Inferior parietal cortex (tissue), 1 donor: ENCODE data around the gene IDH3G.
"Not testable (repeated sequence)": the region's sequence is repeated elsewhere in the genome, so short reads cannot be mapped to it uniquely, and the experiment has no call there.

Experiments used
- DNase-seq: peaks from one replicate; pipeline ENCODE4 v3.0.0-alpha.2; 2016; ENCODE audit errors: extremely low spot score

Gene IDH3G

GRCh38 chrX:153762626-153763173, 31.5 kb downstream of the IDH3G start:
- no peak for DNase-seq

GRCh38 chrX:153761863-153762262, 32.3 kb downstream of the IDH3G start:
- no peak for DNase-seq

- DNase-seq = no peak
Measured at GRCh38 chrX:153755136-153755535, 39.0 kb downstream of the IDH3G start.

- no peak for DNase-seq
Measured at GRCh38 chrX:153750127-153750774, 43.9 kb downstream of the IDH3G start.

DNA sequence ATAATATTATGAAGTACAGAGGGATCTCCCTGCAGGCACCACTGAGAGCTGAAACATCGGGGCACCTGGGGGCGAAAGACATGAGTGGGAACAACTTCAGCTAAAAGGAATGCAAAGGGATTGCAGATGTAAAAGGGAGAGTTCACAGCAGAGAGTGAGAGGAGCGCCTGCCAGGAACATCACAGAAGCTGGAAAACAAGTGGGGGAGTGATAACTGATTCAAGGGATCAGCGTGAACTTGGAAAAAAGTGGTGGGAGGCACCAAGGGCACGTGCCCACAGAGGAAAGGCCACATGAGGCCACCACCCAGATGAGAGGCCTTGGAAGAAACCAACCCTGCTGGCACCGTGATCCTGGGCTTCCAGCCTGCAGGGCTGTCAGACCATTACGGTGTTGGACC, 45.2 kb downstream of the IDH3G start:
- DNase-seq = not testable (repeated sequence)

DNA sequence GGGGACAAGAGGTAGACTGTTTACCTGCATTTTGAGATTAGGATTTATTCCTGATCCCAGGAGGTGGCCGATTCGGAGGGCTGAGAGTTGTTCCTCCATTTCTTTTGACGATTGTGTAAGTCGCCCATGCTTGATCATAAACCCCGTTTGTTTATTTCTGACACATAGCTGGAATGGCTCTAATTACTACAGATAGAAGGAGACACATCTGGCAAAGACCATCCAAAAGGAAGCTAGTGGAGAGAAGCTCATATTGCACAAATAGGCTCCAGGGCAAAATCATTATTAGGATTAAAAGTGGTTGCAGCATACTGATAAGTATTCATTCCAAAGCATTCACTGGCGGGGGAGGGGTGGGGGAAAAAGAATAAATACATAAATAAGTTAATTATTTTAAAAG, 47.2 kb downstream of the IDH3G start:
- DNase-seq = not testable (repeated sequence)

DNA sequence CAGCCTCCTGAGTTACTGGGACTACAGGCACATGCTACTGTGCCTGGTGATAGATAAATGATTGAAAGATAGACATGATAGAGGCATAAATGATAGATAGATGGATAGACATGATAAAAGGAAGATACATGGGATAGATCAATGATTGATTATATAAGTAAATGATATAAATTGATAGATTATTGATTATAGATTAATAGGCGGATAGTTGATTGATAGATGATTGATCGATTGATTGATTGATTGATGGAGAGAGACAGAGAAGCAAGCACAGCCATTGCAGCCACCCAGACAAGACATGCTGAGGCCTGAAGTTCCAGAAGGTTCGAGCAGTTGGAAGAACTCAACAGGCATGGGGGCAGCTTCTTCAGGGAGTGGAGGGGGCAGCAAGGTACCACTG, 47.8 kb downstream of the IDH3G start:
- no peak for DNase-seq

GRCh38 chrX:153745067-153745433, 49.1 kb downstream of the IDH3G start:
- DNase-seq = not testable (repeated sequence)

DNA sequence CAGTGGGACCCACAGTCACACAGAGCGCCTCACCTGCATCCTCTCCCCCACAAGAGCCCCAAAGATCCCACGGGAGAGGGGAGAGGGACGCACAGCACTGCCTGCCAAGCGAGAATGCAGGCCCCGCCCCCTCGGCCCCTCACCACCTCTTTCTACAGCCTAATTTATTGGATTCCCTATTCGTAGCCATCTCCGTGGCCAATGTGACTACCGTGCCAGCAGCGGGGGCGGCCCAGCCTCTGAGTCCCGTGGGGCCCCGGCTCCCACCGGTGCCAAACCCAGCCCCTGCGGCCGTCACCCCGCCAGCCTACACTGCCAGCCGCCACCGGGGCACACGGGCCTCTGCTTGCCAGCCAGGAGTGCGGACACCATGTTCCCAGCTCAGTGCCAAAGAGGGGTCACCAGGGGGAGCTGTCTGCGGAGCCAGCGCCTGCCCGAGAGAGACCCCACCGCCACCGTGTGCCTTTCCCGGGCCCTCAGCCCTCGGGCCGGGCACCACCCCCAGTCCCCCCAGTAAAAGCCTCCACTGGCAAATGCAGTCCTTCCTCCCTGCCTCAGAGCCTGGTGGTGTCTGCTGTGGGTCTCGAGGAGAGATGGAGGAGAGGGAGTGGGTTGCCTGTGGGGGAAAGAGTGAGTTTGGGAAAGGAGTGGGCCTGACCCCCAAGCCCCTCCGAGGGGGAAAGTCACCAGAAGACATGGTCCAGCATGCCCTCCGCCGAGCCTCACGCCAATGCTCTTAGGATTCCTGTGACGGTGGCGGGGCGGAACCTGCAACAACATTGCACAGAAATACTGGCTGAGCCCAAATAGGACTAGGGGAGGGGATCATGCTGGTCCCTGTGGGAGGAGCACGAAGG, 49.7 kb downstream of the IDH3G start:
- no peak for DNase-seq

- DNase-seq = not testable (repeated sequence)
Measured at GRCh38 chrX:153743468-153744209, 50.5 kb downstream of the IDH3G start.

DNA sequence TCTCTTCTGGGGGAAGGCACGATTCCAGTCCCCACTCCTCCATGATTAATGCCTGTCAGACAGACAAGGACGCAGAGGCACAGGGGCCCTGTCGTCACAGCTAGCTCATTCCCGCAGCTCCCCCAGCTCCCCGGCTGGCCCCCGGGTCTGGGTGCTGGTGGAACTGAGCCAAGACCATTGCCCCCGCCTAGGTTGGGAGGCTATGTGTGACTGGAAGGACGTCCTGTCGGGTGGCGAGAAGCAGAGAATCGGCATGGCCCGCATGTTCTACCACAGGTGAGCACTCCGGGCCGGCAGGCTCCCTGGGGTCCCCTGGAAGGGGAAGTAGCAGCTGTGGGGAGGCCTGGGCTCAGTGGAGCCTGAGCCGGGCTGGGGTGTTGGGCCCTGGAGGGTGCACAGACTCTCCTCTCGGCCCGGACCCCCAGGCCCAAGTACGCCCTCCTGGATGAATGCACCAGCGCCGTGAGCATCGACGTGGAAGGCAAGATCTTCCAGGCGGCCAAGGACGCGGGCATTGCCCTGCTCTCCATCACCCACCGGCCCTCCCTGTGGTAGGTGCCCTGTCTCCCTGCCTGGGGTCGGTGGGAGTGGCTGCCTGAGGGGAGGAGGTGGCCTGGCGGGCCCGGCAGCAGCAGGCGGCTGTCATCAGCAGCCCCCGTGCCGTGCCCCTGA, 51.2 kb downstream of the IDH3G start:
- DNase-seq = not testable (repeated sequence)

GRCh38 chrX:153742111-153742510, 52.1 kb downstream of the IDH3G start:
- DNase-seq = not testable (repeated sequence)

GRCh38 chrX:153741446-153741845, 52.7 kb downstream of the IDH3G start:
- DNase-seq = no peak

DNA sequence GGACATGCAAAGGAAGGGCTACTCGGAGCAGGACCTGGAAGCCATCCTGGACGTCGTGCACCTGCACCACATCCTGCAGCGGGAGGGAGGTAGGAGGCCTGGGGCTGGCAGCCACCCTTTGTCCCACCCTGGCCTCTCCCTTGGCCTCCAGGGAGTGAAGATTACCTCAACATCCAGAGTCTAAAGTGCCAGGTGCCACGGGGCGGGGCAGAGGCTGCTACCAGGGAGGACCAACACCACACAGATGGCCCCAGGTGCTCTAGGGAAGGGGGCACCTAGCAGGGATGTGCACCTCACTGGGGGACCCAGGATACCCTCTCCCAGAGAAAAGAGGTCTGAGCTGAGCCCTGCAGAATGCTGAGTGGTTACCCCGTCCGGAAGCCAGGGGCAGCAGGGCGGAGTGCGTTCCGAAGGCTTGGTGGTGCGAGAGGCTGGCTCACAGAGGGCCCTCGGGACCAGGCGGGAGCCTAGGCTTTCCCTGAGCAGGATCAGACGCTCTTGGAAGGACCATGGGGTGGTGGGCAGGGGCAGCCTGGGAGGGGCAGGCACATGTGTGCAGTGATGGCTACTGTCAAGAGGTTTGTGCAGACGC, 53.4 kb downstream of the IDH3G start:
- DNase-seq = no peak

- no peak for DNase-seq
Measured at GRCh38 chrX:153739754-153740486, 54.3 kb downstream of the IDH3G start.

DNA sequence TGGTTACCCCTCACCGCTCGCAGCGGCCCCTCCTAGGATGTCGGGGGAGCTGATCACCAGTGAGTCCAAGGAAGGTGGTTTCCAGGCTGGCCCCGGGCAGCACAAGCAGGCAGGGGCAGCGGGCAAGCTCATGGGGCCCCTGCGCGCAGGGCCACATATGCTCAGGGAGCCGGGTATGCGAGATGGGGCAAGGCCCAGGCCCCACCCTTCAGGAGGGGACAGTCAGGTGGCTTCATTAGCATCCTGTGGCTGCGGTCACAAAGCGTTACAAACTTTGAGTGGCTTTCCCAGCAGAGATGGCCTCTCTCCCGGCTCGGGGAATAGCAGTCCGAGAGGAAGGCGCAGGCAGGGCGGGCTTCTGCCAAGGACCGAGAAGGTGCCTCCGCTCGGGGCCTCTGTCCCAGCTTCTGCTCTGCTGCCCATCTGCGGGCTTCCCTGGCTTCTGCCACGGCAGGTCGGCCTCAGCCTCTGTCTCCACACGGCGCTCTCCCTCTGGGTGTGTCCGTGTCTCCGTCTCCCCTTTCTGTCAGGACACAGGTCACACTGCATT, 56.0 kb downstream of the IDH3G start:
- DNase-seq = no peak

DNA sequence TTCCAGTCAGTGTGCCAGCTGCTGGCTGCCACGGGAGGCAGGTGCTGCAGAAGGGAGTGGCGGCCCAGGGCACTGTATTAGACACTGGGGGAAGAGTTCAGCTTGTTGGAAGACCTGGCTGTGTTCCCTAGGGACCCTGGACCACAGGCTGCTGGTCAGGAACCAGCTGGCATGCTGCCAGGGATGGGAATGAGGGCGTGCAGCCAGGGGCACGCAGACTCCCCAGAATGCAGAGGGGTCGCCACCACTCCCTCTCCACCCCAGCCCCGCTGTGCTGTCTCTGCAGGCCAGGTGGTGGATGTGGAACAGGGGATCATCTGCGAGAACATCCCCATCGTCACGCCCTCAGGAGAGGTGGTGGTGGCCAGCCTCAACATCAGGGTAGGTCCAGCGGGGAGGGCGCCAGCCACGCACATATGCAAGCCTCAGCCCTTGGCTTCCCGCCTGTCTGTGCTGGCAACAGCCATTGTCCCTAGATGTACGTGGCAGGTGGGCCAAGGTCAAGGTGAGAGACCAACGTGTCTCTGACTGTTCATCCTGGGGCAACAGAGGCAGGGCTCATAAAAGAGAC, 57.2 kb downstream of the IDH3G start:
- DNase-seq = no peak

DNA sequence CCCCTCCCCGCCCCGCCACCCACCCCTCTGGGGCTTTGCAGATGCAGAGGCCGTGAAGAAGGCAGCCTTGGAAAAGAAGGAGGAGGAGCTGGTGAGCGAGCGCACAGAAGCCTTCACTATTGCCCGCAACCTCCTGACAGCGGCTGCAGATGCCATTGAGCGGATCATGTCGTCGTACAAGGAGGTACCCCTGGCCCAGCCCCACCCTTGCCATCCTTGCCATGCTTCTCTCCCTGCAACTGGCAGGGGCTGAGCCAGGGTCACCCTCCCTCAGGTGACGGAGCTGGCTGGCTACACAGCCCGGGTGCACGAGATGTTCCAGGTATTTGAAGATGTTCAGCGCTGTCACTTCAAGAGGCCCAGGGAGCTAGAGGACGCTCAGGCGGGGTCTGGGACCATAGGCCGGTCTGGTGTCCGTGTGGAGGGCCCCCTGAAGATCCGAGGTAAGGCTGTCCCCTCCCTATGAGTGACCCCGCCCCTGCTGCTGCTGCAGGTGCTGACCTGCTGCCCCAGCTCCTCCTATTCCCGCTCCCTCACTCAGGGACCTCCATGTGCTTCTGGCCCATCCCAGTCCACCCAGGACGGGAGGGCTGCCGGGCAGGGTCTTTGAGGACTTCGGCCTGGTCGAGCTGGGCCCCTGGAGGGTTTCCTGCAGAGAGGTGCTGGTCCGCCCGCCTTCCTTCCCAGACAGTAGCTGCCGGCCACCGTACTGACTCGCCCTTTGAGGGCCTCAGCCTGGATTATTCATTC, 57.9 kb downstream of the IDH3G start:
- DNase-seq = no peak
